Measurements from ENCODE around the gene PTDSS2. TPM values are rescaled to one million over a fixed set of nuclear protein-coding genes. Genes with fewer than 3 reads are reported as not detected.
A peak's percentile ranks its signal among the peaks of the same experiment; 100 is the strongest.
"Not testable (repeated sequence)": the region's sequence is repeated elsewhere in the genome, so short reads cannot be mapped to it uniquely, and the experiment has no call there.

Gene PTDSS2
- 27.5 and 35.5 TPM in 2 replicates for total RNA-seq (2014; rRNA removed; shearing (Covaris generic))

GRCh38 chr11:449889-450808 is at the start of gene PTDSS2:
TSS of gene PTDSS2 (plus strand) at chr11:450279. CDS start at chr11:450456, 177 bp downstream.
- peak; percentile 94 for DNase-seq (ENCODE audit: low read depth)

- not testable (repeated sequence) for DNase-seq (ENCODE audit: low read depth)
Measured at GRCh38 chr11:401196-401595, 48.9 kb upstream of the PTDSS2 start.

GRCh38 chr11:403021-403760 is 46.9 kb upstream of the PTDSS2 start:
- DNase-seq (ENCODE audit: low read depth), result no peak

- no peak for DNase-seq (ENCODE audit: low read depth)
Measured at GRCh38 chr11:403761-404431, 46.2 kb upstream of the PTDSS2 start.

- no peak for DNase-seq (ENCODE audit: low read depth)
Measured at GRCh38 chr11:404551-405264, 45.4 kb upstream of the PTDSS2 start.

- DNase-seq (ENCODE audit: low read depth), result no peak
Measured at GRCh38 chr11:405323-405953, 44.6 kb upstream of the PTDSS2 start.

- DNase-seq (ENCODE audit: low read depth), result no peak
Measured at GRCh38 chr11:405954-406795, 43.9 kb upstream of the PTDSS2 start.

- no peak for DNase-seq (ENCODE audit: low read depth)
Measured at GRCh38 chr11:406796-407650, 43.1 kb upstream of the PTDSS2 start.

GRCh38 chr11:407651-408123 is 42.4 kb upstream of the PTDSS2 start:
- DNase-seq (ENCODE audit: low read depth), result no peak

- DNase-seq (ENCODE audit: low read depth), result no peak
Measured at GRCh38 chr11:408154-409007, 41.7 kb upstream of the PTDSS2 start.

- no peak for DNase-seq (ENCODE audit: low read depth)
Measured at GRCh38 chr11:409008-409599, 41.0 kb upstream of the PTDSS2 start.

- DNase-seq (ENCODE audit: low read depth), result no peak
Measured at GRCh38 chr11:409600-410483, 40.2 kb upstream of the PTDSS2 start.

- DNase-seq (ENCODE audit: low read depth), result not testable (repeated sequence)
Measured at GRCh38 chr11:410711-411110, 39.4 kb upstream of the PTDSS2 start.

GRCh38 chr11:411520-411919 is 38.6 kb upstream of the PTDSS2 start:
- not testable (repeated sequence) for DNase-seq (ENCODE audit: low read depth)

- DNase-seq (ENCODE audit: low read depth), result no peak
Measured at GRCh38 chr11:412641-413119, 37.4 kb upstream of the PTDSS2 start.

All from M059J (cell line).